Endothelial cell of umbilical vein (primary cell): ENCODE measurements around the gene WDFY2. TPM values are rescaled to one million over a fixed set of nuclear protein-coding genes. Genes with fewer than 3 reads are reported as not detected.

Experiments used
- BruUV-seq: library from RNA; stranded (reverse); fragments of 400-500 nt; replicated peaks from 2 replicates; lab custom pipeline; 2021; lab: Mats Ljungman, UMichigan
- CTCF ChIA-PET: fragments of 300-600, 350-600 bp; sonication (Branson Sonifier 250); formaldehyde crosslinking; loops from one replicate; lab custom pipeline; 2021; ENCODE audit warnings: antibody characterized with exemption, inconsistent platforms; lab: Charles Lee
- POLR2A ChIA-PET: fragments of 300-600, 350-600 bp; sonication (Branson Sonifier 250); formaldehyde crosslinking; loops from one replicate; lab custom pipeline; 2021; ENCODE audit warnings: antibody characterized with exemption, inconsistent platforms; lab: Charles Lee
- DNase-seq: peaks from one replicate; pipeline ENCODE4 v3.0.0-alpha.2; 2011; ENCODE audit warnings: low read depth, low spot score
- FAIRE-seq: peaks from 2 replicates; lab custom pipeline; 2011; peaks lifted over from hg19 to GRCh38; lab: Jason Lieb, UNC
- H2AFZ ChIP-seq: 2 replicates; pipeline ENCODE4 v1.6.0; 2012; ENCODE audit warnings: low read depth, low read length, control low read depth, inconsistent platforms
- H3K27ac ChIP-seq: 2 replicates; pipeline ENCODE4 v1.5.1; 2011; ENCODE audit warnings: low read depth, mild to moderate bottlenecking, control low read depth, low read length, moderate library complexity; ENCODE audit not compliant: insufficient read depth
- H3K27me3 ChIP-seq, 2 experiments: 2 replicates each; pipeline versions ENCODE4 v1.6.0 to v1.6.1; 2011; ENCODE audit warnings: low read length in 2 of 2, mixed read lengths in 1 of 2; ENCODE audit not compliant: control insufficient read depth in 2 of 2, insufficient read depth in 2 of 2
- H3K36me3 ChIP-seq, 2 experiments: 2 replicates in 1 of 2; 3 replicates in 1 of 2; pipeline ENCODE4 v1.5.1; 2011; ENCODE audit warnings: low read length in 2 of 2, mild to moderate bottlenecking in 1 of 2, moderate library complexity in 1 of 2; ENCODE audit not compliant: control insufficient read depth in 2 of 2, insufficient read depth in 2 of 2; ENCODE audit errors: extremely low read depth in 1 of 2
- H3K4me1 ChIP-seq: 3 replicates; pipeline ENCODE4 v1.5.1; 2011; ENCODE audit warnings: mild to moderate bottlenecking, low read length; ENCODE audit not compliant: control insufficient read depth, insufficient read depth; ENCODE audit errors: extremely low read depth
- H3K4me2 ChIP-seq: 2 replicates; pipeline ENCODE4 v1.6.1; 2011; ENCODE audit warnings: low read length, control low read depth, mixed read lengths; ENCODE audit not compliant: insufficient read depth
- H3K4me3 ChIP-seq, 3 experiments: fragments of 200-600 bp in 1 of 3; sonication (generic), shearing (Covaris generic) in 1 of 3; replicated peaks in 1 of 3; 2 replicates each; pipeline ENCODE4 v1.5.1; 2011 to 2016; ENCODE audit warnings: control low read depth in 3 of 3, low read length in 3 of 3, mild to moderate bottlenecking in 2 of 3, inconsistent platforms in 1 of 3, low read depth in 1 of 3, moderate library complexity in 1 of 3; ENCODE audit not compliant: insufficient read depth in 1 of 3
- H3K79me2 ChIP-seq: 2 replicates; pipeline ENCODE4 v1.6.0; 2012; ENCODE audit warnings: low read length, inconsistent platforms; ENCODE audit not compliant: control insufficient read depth, insufficient read depth
- H3K9ac ChIP-seq: replicated peaks from 2 replicates; pipeline ENCODE3; 2011; ENCODE audit warnings: low read length, control low read depth; ENCODE audit not compliant: insufficient read depth; ENCODE audit errors: extremely low read depth
- H3K9me1 ChIP-seq: replicated peaks from 3 replicates; pipeline ENCODE4 v1.6.0; 2011; ENCODE audit warnings: mild to moderate bottlenecking, low read length; ENCODE audit not compliant: control insufficient read depth, insufficient read depth; ENCODE audit errors: extremely low read depth
- H3K9me3 ChIP-seq: replicated peaks from 2 replicates; pipeline ENCODE4 v1.5.1; 2012; ENCODE audit warnings: low read length, inconsistent platforms; ENCODE audit not compliant: control insufficient read depth, insufficient read depth
- H4K20me1 ChIP-seq: replicated peaks from 2 replicates; pipeline ENCODE3; 2011; ENCODE audit warnings: mild to moderate bottlenecking, low read length; ENCODE audit not compliant: control insufficient read depth, insufficient read depth; ENCODE audit errors: extremely low read depth
- EZH2 ChIP-seq: IDR thresholded peaks from 2 replicates; pipeline ENCODE4 v1.6.1; 2012; ENCODE audit warnings: borderline replicate concordance, low read depth, mild to moderate bottlenecking, moderate library complexity, low read length, inconsistent platforms; ENCODE audit not compliant: severe bottlenecking
- FOS ChIP-seq: IDR thresholded peaks from 2 replicates; pipeline ENCODE4 v1.6.1; 2011; ENCODE audit warnings: mild to moderate bottlenecking, low read length, moderate library complexity, borderline replicate concordance; ENCODE audit not compliant: insufficient read depth
- GATA2 ChIP-seq: IDR thresholded peaks from 2 replicates; pipeline ENCODE4 v1.7.0; 2011; ENCODE audit warnings: low read depth, mild to moderate bottlenecking, moderate library complexity, mixed read lengths, low read length; ENCODE audit not compliant: insufficient read length, insufficient read depth
- JUN ChIP-seq: IDR thresholded peaks from 2 replicates; pipeline ENCODE4 v1.6.1; 2011; ENCODE audit warnings: borderline replicate concordance, low read depth; ENCODE audit not compliant: insufficient read length, insufficient read depth
- MAX ChIP-seq: IDR thresholded peaks from 2 replicates; pipeline ENCODE4 v1.6.1; 2011; ENCODE audit not compliant: insufficient read depth, insufficient read length
- MYC ChIP-seq: IDR thresholded peaks from one replicate; pipeline ENCODE4 v1.6.1; 2011; ENCODE audit warnings: mild to moderate bottlenecking, low read depth, low read length
- POLR2A ChIP-seq: IDR thresholded peaks from 2 replicates; pipeline ENCODE4 v1.6.1; 2012; ENCODE audit warnings: low read depth, mild to moderate bottlenecking, control low read depth, low read length
- POLR2AphosphoS5 ChIP-seq: IDR thresholded peaks from 2 replicates; pipeline ENCODE4 v1.6.1; 2012; ENCODE audit warnings: low read depth, mild to moderate bottlenecking, control low read depth, low read length, moderate library complexity; ENCODE audit not compliant: insufficient read depth
- dilution Hi-C: fragments of 300-500 bp; cut with MboI; formaldehyde crosslinking; loops from one replicate; pipeline ENCODE4 v1.15.0; 2019; ENCODE audit warnings: low sequenced_read_pairs; ENCODE audit not compliant: extremely low pct_ligation_motif_present
- intact Hi-C: fragments of 100-400 bp; cut with micrococcal nuclease; formaldehyde crosslinking; loops from one replicate; pipeline ENCODE4 v1.10.0; 2022
- polyA plus RNA-seq, 4 experiments: library from polyadenylated mRNA; depleted of rRNA in 3 of 4; stranded (reverse) in 3 of 4; unstranded in 1 of 4; fragments of >200 nt; gene quantifications; 2 replicates each; pipeline versions ENCODE4 v1.2.1 to v1.2.3, GENCODE V29; 2011 to 2012; ENCODE audit warnings: missing spikeins in 1 of 4
- total RNA-seq: library from RNA; stranded (reverse); gene quantifications from 2 replicates; pipeline ENCODE4 v1.2.3, GENCODE V29; 2021
- TF ChIP-seq, protein P1 (sequence below), 2 donors: IDR thresholded peaks; 1 replicate in 1 of 2; 2 replicates in 1 of 2; pipeline ENCODE4 v1.5.1; 2011; ENCODE audit warnings: low read length in 2 of 2, mild to moderate bottlenecking in 2 of 2, moderate library complexity in 2 of 2, control low read depth in 1 of 2, inconsistent platforms in 1 of 2, low read depth in 1 of 2; ENCODE audit not compliant: insufficient read depth in 1 of 2; ENCODE audit errors: extremely low read depth in 1 of 2

WDFY2 gene
- total and polyA plus RNA-seq, 2 donors (not counting 3 experiments of a cell fraction or from before 2014, with no cell fraction given): 2.1 to 5.5 TPM

DNA sequence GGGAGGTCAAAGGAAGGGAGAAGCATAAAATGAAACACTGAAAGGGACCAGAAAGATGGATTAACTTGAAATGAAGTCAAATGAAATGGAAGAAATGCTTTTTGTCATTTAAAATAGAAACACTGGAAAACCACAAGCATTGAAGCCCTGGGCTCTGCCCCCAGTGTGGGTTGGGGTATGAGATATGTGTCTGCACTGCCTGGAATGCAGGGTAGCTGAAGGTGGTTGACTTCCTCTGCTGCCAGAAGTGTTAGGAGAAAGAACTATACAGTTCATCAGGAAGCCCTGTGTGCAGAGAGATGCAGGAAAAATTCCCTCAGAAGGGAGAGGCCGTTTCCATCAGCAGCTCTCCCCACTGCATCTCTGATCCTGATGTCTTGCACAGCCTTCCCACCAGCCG is 150.5 kb downstream of the WDFY2 start:
- H3K36me3 ChIP-seq: no peaks in the 10 kb centered on the region
- no peak for DNase-seq
- no TSS peak for BruUV-seq
- no peak overlapping the region for H3K4me2 ChIP-seq
- H3K9me1 ChIP-seq: no peaks in the 10 kb centered on the region
- no peak overlapping the region for H2AFZ ChIP-seq
- TF ChIP-seq POLR2AphosphoS5 (no peak), FOS (no peak), POLR2A (no peak), EZH2 (no peak), MAX (no peak), GATA2 (no peak), JUN (no peak), MYC (no peak)
- TF ChIP-seq, protein P1, sequence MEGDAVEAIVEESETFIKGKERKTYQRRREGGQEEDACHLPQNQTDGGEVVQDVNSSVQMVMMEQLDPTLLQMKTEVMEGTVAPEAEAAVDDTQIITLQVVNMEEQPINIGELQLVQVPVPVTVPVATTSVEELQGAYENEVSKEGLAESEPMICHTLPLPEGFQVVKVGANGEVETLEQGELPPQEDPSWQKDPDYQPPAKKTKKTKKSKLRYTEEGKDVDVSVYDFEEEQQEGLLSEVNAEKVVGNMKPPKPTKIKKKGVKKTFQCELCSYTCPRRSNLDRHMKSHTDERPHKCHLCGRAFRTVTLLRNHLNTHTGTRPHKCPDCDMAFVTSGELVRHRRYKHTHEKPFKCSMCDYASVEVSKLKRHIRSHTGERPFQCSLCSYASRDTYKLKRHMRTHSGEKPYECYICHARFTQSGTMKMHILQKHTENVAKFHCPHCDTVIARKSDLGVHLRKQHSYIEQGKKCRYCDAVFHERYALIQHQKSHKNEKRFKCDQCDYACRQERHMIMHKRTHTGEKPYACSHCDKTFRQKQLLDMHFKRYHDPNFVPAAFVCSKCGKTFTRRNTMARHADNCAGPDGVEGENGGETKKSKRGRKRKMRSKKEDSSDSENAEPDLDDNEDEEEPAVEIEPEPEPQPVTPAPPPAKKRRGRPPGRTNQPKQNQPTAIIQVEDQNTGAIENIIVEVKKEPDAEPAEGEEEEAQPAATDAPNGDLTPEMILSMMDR (IDR thresholded peaks at IDR 0.05; ENCODE audit: extremely low read depth in 1 of 2, insufficient read depth in 1 of 2, low read depth in 1 of 2, low read length in 2 of 2): no peak
- H3K4me3 ChIP-seq: no peak overlapping the region
- ChIA-PET POLR2A (no interaction called here), CTCF (no interaction called here)
- dilution Hi-C loops (no loop called here), intact Hi-C loops (no loop called here)
- no peaks in the 10 kb centered on the region for H3K27me3 ChIP-seq
- no peaks in the 10 kb centered on the region for H4K20me1 ChIP-seq
- peaks cover 14% of the 10 kb centered on the region for H3K4me1 ChIP-seq
- no peaks in the 10 kb centered on the region for H3K9me3 ChIP-seq
- H3K79me2 ChIP-seq: no peaks in the 10 kb centered on the region
- no peak overlapping the region for H3K27ac ChIP-seq
- no peak for FAIRE-seq
- no peak overlapping the region for H3K9ac ChIP-seq
